ENCODE data around the gene RPS3.
"Not testable (repeated sequence)": the region's sequence is repeated elsewhere in the genome, so short reads cannot be mapped to it uniquely, and the experiment has no call there.

The RPS3 gene

GRCh38 chr11:75399344-75400145 is at the start of gene RPS3:
Gene RPS3, plus strand, starts transcription at chr11:75399518. Its CDS starts 30 bp downstream, at chr11:75399548.
- H3K9ac ChIP-seq (ENCODE audit: low read length): peak within 1 kb of the TSS; percentile 63
- peak within 1 kb of the TSS; percentile 80 for H3K4me3 ChIP-seq (ENCODE audit: low read length)
- peaks cover 6% of the 10 kb centered on the region for H3K4me1 ChIP-seq (ENCODE audit: control insufficient read depth, insufficient read depth, low read length)
- H3K36me3 ChIP-seq (ENCODE audit: control insufficient read depth, insufficient read depth, low read length): peaks cover 20% of the 10 kb centered on the region
- no peaks in the 10 kb centered on the region for H3K27me3 ChIP-seq (ENCODE audit: control insufficient read depth, insufficient read depth, low read length)
- H3K27ac ChIP-seq (ENCODE audit: low read depth, low read length): peak within 1 kb of the TSS; percentile 93

DNA sequence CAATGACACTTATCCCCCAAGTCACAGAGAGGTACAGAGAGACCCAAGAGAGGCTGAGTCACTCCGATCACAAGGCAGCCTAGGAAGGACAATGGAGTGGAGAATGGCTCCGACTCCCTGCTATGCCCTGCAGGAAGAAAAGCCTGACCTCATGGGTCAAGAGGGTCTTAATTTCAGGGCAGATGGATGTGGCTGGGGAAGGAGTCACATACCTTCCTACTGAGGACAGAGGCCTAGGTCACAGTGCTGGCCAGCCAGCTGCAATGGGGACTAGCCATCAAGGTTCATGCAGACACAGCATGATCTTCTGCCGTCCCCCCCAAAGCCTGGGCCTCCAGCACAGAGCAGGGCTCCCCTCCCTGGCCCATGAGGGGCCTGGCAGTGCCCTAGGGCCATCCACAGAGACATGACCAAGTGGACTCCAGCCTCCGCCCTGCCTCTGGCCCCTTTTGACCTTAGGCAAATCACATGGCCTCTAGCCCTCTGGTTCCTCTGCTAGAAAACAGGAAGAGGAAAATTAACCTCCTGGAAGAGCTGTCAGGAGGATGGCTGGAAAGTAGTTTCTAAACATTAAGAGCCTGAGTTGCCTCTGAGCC is 49.7 kb upstream of the RPS3 start:
- Histone ChIP-seq H3K4me1 (ENCODE audit: control insufficient read depth, insufficient read depth, low read length) (peaks cover 38% of the 10 kb centered on the region), H3K4me3 (ENCODE audit: low read length) (peak overlapping the region; percentile 76)

GRCh38 chr11:75350122-75350742 is 49.1 kb upstream of the RPS3 start:
- Histone ChIP-seq H3K9ac (ENCODE audit: low read length) (peak overlapping the region; percentile 67), H3K4me3 (ENCODE audit: low read length) (peak overlapping the region; percentile 76), H3K27me3 (ENCODE audit: control insufficient read depth, insufficient read depth, low read length) (no peaks in the 10 kb centered on the region), H3K36me3 (ENCODE audit: control insufficient read depth, insufficient read depth, low read length) (peaks cover 3% of the 10 kb centered on the region), H3K4me1 (ENCODE audit: control insufficient read depth, insufficient read depth, low read length) (peaks cover 38% of the 10 kb centered on the region), H3K27ac (ENCODE audit: low read depth, low read length) (peak overlapping the region; percentile 84)

More for the DNA sequence above, 49.7 kb upstream of the RPS3 start:
- H3K9ac ChIP-seq (ENCODE audit: low read length): no peak overlapping the region
- H3K27ac ChIP-seq (ENCODE audit: low read depth, low read length): peak overlapping the region; percentile 84
- peaks cover 3% of the 10 kb centered on the region for H3K36me3 ChIP-seq (ENCODE audit: control insufficient read depth, insufficient read depth, low read length)
- H3K27me3 ChIP-seq (ENCODE audit: control insufficient read depth, insufficient read depth, low read length): no peaks in the 10 kb centered on the region

GRCh38 chr11:75350743-75351540 is 48.4 kb upstream of the RPS3 start:
- H3K4me1 ChIP-seq (ENCODE audit: control insufficient read depth, insufficient read depth, low read length): peaks cover 38% of the 10 kb centered on the region
- H3K36me3 ChIP-seq (ENCODE audit: control insufficient read depth, insufficient read depth, low read length): peaks cover 3% of the 10 kb centered on the region
- no peaks in the 10 kb centered on the region for H3K27me3 ChIP-seq (ENCODE audit: control insufficient read depth, insufficient read depth, low read length)
- H3K4me3 ChIP-seq (ENCODE audit: low read length): peak overlapping the region; percentile 76
- peak overlapping the region; percentile 67 for H3K9ac ChIP-seq (ENCODE audit: low read length)
- peak overlapping the region; percentile 84 for H3K27ac ChIP-seq (ENCODE audit: low read depth, low read length)

GRCh38 chr11:75351541-75351790 is 47.9 kb upstream of the RPS3 start, which contains the start of gene ARRB1:
Gene ARRB1, minus strand, starts transcription at chr11:75351661. Its CDS starts 54 bp downstream, at chr11:75351607.
- peaks cover 33% of the 10 kb centered on the region for H3K4me1 ChIP-seq (ENCODE audit: control insufficient read depth, insufficient read depth, low read length)
- no peaks in the 10 kb centered on the region for H3K27me3 ChIP-seq (ENCODE audit: control insufficient read depth, insufficient read depth, low read length)
- H3K27ac ChIP-seq (ENCODE audit: low read depth, low read length): peak within 1 kb of the TSS; percentile 84
- H3K4me3 ChIP-seq (ENCODE audit: low read length): peak within 1 kb of the TSS; percentile 76
- H3K9ac ChIP-seq (ENCODE audit: low read length): peak within 1 kb of the TSS; percentile 67
- peaks cover 2% of the 10 kb centered on the region for H3K36me3 ChIP-seq (ENCODE audit: control insufficient read depth, insufficient read depth, low read length)

GRCh38 chr11:75351791-75352587 is 47.3 kb upstream of the RPS3 start:
- Histone ChIP-seq H3K4me3 (ENCODE audit: low read length) (peak overlapping the region; percentile 76), H3K4me1 (ENCODE audit: control insufficient read depth, insufficient read depth, low read length) (peaks cover 28% of the 10 kb centered on the region)

DNA sequence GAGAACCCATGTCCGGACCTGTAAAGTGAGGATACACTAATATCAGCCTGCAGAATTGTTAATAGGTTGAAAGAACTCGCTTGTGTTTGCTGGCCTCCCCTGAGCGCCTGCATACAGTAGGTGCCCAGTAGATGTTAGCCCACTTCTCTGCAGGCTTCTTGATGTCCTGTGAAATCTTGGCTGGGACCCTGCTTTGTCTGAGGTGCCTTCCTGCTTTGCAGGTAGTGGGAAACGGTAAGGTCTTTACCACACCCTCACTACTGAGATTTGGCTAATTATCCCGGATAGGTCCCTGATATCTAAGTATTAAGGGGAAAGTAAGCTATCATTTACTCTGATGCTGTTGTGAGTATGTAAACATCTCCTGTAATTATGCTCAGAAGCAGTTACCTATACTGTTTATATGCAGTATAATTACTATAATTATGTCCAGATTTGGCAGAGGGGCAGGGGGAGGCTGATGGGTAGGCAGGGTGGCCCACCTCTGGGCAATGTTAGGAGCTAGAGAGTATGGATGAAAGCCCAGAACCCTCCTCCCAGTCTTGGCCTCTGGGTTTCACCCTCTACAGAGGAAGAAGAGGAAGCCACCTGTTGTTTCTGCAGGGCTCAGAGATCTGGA is 46.6 kb upstream of the RPS3 start:
- peak overlapping the region; percentile 82 for H3K27ac ChIP-seq (ENCODE audit: low read depth, low read length)
- H3K4me3 ChIP-seq (ENCODE audit: low read length): peak overlapping the region; percentile 76
- H3K4me1 ChIP-seq (ENCODE audit: control insufficient read depth, insufficient read depth, low read length): peaks cover 21% of the 10 kb centered on the region
- no peaks in the 10 kb centered on the region for H3K27me3 ChIP-seq (ENCODE audit: control insufficient read depth, insufficient read depth, low read length)
- H3K9ac ChIP-seq (ENCODE audit: low read length): peak overlapping the region; percentile 16
- H3K36me3 ChIP-seq (ENCODE audit: control insufficient read depth, insufficient read depth, low read length): no peaks in the 10 kb centered on the region

More at GRCh38 chr11:75351791-75352587, 47.3 kb upstream of the RPS3 start:
- Histone ChIP-seq H3K36me3 (ENCODE audit: control insufficient read depth, insufficient read depth, low read length) (no peaks in the 10 kb centered on the region), H3K27ac (ENCODE audit: low read depth, low read length) (peak overlapping the region; percentile 82), H3K27me3 (ENCODE audit: control insufficient read depth, insufficient read depth, low read length) (no peaks in the 10 kb centered on the region), H3K9ac (ENCODE audit: low read length) (peak overlapping the region; percentile 24)

DNA sequence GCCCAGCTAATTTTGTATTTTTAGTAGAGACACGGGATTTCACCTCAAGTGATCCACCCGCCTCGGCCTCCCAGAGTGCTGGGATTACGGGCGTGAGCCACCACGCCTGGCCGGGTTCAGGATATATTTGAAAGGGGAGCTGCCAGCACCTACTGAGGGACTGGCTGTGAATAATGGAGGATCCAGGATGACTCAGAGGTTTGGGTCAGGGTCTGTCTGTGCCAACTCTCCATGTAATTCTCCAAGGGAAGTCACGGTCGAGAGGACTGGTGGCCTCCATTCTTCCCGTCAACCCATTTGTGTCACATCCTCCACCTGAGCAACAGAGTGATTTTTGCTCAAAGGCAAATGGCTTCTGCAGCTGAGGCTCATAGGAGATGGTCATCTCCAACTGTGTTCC is 44.3 kb upstream of the RPS3 start:
- Histone ChIP-seq H3K9ac (ENCODE audit: low read length) (no peak overlapping the region), H3K27ac (ENCODE audit: low read depth, low read length) (no peak overlapping the region), H3K4me1 (ENCODE audit: control insufficient read depth, insufficient read depth, low read length) (peaks cover 4% of the 10 kb centered on the region), H3K36me3 (ENCODE audit: control insufficient read depth, insufficient read depth, low read length) (no peaks in the 10 kb centered on the region), H3K27me3 (ENCODE audit: control insufficient read depth, insufficient read depth, low read length) (no peaks in the 10 kb centered on the region), H3K4me3 (ENCODE audit: low read length) (no peak overlapping the region)

GRCh38 chr11:75356613-75357012 is 42.7 kb upstream of the RPS3 start:
- H3K27me3 ChIP-seq (ENCODE audit: control insufficient read depth, insufficient read depth, low read length): no peaks in the 10 kb centered on the region
- H3K4me1 ChIP-seq (ENCODE audit: control insufficient read depth, insufficient read depth, low read length): peaks cover 4% of the 10 kb centered on the region
- H3K4me3 ChIP-seq (ENCODE audit: low read length): no peak overlapping the region
- no peak overlapping the region for H3K27ac ChIP-seq (ENCODE audit: low read depth, low read length)
- no peak overlapping the region for H3K9ac ChIP-seq (ENCODE audit: low read length)
- H3K36me3 ChIP-seq (ENCODE audit: control insufficient read depth, insufficient read depth, low read length): no peaks in the 10 kb centered on the region

GRCh38 chr11:75362285-75362684 is 37.0 kb upstream of the RPS3 start:
- H3K4me3 ChIP-seq (ENCODE audit: low read length); H3K27ac ChIP-seq (ENCODE audit: low read depth, low read length); H3K4me1 ChIP-seq (ENCODE audit: control insufficient read depth, insufficient read depth, low read length); H3K9ac ChIP-seq (ENCODE audit: low read length); H3K27me3 ChIP-seq (ENCODE audit: control insufficient read depth, insufficient read depth, low read length); H3K36me3 ChIP-seq (ENCODE audit: control insufficient read depth, insufficient read depth, low read length): not testable (repeated sequence)

- Histone ChIP-seq H3K27ac (ENCODE audit: low read depth, low read length) (no peak overlapping the region), H3K9ac (ENCODE audit: low read length) (no peak overlapping the region), H3K27me3 (ENCODE audit: control insufficient read depth, insufficient read depth, low read length) (no peaks in the 10 kb centered on the region), H3K4me1 (ENCODE audit: control insufficient read depth, insufficient read depth, low read length) (no peaks in the 10 kb centered on the region), H3K36me3 (ENCODE audit: control insufficient read depth, insufficient read depth, low read length) (no peaks in the 10 kb centered on the region), H3K4me3 (ENCODE audit: low read length) (no peak overlapping the region)
These were observed 33.6 kb upstream of the RPS3 start for GRCh38 chr11:75365711-75366181.

Data from rectal smooth muscle tissue (tissue), 1 donor.